GM18873 (cell line): Measurements from ENCODE around the gene ARHGAP26.

Source experiments
- ATAC-seq: cut with Tn5 transposase; IDR thresholded peaks from one replicate; pipeline ENCODE4 v1.9.1; 2021; ENCODE audit warnings: mild to moderate bottlenecking, moderate library complexity, moderate number of reproducible peaks; ENCODE audit not compliant: unreplicated experiment, low FRiP score

Gene ARHGAP26

GRCh38 chr5:142826741-142827492 is 56.7 kb downstream of the ARHGAP26 start:
- ATAC-seq: no peak

GRCh38 chr5:142827934-142828576 is 57.9 kb downstream of the ARHGAP26 start:
- ATAC-seq: no peak

- ATAC-seq: no peak
Observed at GRCh38 chr5:142828797-142829535, 58.8 kb downstream of the ARHGAP26 start.

GRCh38 chr5:142829801-142830220 is 59.6 kb downstream of the ARHGAP26 start:
- no peak for ATAC-seq

- no peak for ATAC-seq
Observed at GRCh38 chr5:142830241-142831008, 60.2 kb downstream of the ARHGAP26 start.

- no peak for ATAC-seq
Observed at GRCh38 chr5:142831009-142831383, 60.8 kb downstream of the ARHGAP26 start.

- no peak for ATAC-seq
Observed at GRCh38 chr5:142832263-142832662, 62.1 kb downstream of the ARHGAP26 start.

GRCh38 chr5:142833517-142834449 is 63.6 kb downstream of the ARHGAP26 start:
- ATAC-seq: no peak

- no peak for ATAC-seq
Observed at GRCh38 chr5:142834504-142834903, 64.3 kb downstream of the ARHGAP26 start.

- no peak for ATAC-seq
Observed at GRCh38 chr5:142835540-142835939, 65.4 kb downstream of the ARHGAP26 start.

GRCh38 chr5:142836048-142836447 is 65.9 kb downstream of the ARHGAP26 start:
- ATAC-seq: no peak

GRCh38 chr5:142837081-142837725 is 67.0 kb downstream of the ARHGAP26 start:
- no peak for ATAC-seq

- ATAC-seq: no peak
Observed at GRCh38 chr5:142838845-142839244, 68.7 kb downstream of the ARHGAP26 start.

- no peak for ATAC-seq
Observed at GRCh38 chr5:142839711-142840346, 69.7 kb downstream of the ARHGAP26 start.

GRCh38 chr5:142840575-142840974 is 70.4 kb downstream of the ARHGAP26 start:
- ATAC-seq: no peak

- ATAC-seq: no peak
Observed at GRCh38 chr5:142841511-142842265, 71.5 kb downstream of the ARHGAP26 start.

GRCh38 chr5:142842994-142843905 is 73.1 kb downstream of the ARHGAP26 start:
- no peak for ATAC-seq
